Measurements from ENCODE around the gene ULK2.

DNA sequence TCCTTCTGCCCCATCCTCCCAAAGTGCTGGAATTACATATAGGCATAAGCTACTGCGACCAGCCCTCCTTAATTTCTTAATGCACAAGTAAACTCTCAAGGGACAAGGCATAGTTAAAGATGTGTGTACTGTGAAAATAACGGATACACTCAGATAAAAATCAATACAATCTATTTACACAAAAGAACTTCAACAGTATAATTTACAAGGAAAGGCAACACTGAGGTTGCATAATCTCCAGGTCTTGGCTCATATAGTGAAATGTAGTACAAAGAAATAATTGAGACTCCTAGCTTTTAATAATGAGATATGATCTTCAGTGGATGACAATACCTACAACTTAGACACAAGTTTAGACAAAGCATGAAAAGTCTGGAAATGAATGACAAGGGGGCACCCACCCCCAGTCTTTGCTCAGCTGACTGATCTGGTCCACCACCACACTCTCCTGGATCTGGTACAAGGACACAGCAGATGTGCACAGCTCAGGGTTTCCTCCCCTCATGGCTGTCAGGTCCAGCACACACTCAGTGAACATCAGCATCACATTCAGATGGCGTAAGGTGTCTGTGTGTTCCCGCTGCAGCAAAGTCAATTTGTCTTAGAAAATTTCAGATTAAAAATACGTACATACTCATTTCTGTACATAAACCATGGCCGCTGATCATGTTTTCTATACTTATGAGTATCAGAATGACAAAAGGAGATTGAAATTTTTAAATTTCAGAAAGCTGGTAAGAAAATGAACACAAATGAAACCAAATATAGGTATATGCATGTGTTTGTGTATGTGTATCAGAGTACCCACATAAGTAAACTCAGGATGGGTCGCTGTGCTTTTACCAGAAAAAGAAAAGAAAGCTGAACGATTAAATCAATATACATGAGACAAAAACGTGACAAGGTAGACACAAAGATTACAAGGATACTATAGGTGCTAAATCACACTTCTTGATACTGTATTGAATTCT is 86.0 kb downstream of the ULK2 start:
- TF ChIP-seq YY1 (IDR thresholded peaks at IDR 0.05; ENCODE audit: insufficient read depth, insufficient read length) (no peak), SUZ12 (IDR thresholded peaks at IDR 0.05; ENCODE audit: extremely low read depth, insufficient read depth, insufficient read length) (no peak)
